Muscle of arm (tissue), 12 donors: Measurements from ENCODE around the gene STK32C. TPM values are rescaled to one million over a fixed set of nuclear protein-coding genes. Genes with fewer than 3 reads are reported as not detected.
"Not testable (repeated sequence)": the region's sequence is repeated elsewhere in the genome, so short reads cannot be mapped to it uniquely, and the experiment has no call there.

ENCODE experiments used
- DNase-seq: peaks from one replicate; pipeline ENCODE4 v3.0.0-alpha.2; 2013
- polyA plus RNA-seq, 12 donors: library from polyadenylated mRNA; unstranded; fragments of 120-200 nt; gene quantifications; one replicate each; pipeline ENCODE4 v1.2.1, GENCODE V29; 2013; ENCODE audit not compliant: insufficient read length in 12 of 12

The STK32C gene
- polyA plus RNA-seq, 12 donors = 8.1 to 12.1 (median 9.5) TPM; not detected in 2

DNA sequence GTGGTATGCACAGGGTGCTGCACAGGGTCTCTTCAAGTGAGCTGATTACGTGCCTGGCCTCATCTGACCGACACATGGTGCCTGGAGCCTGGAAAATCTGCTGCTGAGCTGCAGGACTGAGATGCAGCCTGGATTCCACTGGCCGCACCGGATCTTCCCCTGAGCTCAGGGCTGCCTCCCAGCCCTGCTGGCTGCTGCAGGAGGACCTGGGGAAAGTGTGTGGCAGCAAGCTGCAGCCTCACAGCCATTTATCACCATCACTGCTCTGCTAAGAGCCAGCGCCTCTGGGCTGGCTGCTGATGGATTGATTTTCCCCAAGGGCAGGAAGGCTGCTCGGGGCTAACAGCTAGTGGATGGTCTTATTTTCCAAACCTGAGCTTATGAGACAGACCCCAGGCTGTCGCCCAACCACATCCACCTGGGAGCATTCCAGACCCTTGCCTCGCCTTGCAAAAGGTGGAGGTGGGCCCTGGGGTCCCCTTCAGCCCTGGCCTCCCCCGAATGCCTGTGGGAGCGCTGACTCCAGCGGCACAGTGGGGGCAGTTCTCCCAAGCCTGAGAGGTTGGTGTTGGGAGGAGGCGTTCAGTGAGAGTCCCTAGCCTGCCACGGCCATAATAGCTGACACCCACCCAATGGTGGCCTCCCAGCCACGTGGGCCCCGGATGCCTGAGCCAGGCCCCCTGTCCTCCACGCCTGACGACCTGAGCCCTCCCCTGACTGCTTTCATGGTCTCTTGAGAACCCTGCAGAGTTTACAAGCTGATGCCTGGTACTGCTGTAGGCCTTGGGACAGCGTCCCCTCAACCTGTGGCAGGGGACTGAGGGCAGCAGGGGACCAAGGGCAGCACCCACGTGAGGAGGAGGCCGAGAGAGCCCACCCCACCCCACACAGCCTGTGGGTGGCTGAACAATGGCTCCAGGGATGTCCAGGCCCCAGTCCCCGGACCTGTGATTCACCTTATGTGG lies 38.2 kb downstream of the STK32C start:
- no peak for DNase-seq

DNA sequence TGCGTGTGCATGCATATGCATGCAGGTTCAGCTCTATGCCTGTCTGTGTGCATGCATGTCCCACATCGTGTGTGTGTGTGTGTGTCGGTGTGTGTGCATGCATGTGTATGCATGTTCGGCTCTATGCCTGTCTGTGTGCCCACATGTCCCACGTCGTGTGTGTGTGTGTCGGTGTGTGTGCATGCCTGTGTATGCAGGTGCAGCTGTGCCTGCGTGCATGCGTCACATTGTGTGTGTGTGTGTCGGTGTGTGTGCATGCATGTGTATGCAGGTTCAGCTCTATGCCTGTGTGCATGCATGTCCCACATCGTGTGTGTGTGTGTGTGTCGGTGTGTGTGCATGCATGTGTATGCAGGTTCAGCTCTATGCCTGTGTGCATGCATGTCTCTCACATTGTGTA lies 39.8 kb downstream of the STK32C start:
- not testable (repeated sequence) for DNase-seq

DNA sequence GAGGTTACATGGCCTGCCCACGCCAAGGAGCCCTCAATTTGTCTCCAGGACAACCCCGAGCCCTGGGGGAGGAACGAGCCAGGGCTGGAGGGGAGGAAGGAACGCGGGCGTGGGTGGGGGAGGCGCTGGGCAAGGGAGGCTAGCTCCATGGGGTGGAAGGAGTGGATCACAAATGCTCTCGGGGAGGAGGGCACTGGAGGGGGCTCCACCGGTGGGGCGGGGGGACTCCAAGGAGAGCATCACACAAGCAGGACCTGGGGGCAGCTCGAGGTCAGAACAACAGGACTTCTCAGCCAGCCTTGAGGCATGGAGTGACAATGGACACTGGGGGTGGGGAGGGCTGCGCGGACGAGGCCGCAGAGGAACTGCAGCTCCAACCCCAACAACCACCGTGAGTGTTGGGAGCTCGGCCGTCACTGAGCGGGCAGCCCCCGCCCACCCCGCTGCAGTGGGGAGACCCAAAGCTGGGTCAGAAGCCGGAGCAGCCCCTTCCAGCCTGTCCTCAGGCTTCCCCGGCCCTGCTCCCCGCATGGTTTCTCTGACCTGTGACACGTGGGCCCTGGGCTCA lies 41.1 kb downstream of the STK32C start:
- no peak for DNase-seq

- DNase-seq = no peak
Observed at GRCh38 chr10:132265890-132266496, 41.8 kb downstream of the STK32C start.

DNA sequence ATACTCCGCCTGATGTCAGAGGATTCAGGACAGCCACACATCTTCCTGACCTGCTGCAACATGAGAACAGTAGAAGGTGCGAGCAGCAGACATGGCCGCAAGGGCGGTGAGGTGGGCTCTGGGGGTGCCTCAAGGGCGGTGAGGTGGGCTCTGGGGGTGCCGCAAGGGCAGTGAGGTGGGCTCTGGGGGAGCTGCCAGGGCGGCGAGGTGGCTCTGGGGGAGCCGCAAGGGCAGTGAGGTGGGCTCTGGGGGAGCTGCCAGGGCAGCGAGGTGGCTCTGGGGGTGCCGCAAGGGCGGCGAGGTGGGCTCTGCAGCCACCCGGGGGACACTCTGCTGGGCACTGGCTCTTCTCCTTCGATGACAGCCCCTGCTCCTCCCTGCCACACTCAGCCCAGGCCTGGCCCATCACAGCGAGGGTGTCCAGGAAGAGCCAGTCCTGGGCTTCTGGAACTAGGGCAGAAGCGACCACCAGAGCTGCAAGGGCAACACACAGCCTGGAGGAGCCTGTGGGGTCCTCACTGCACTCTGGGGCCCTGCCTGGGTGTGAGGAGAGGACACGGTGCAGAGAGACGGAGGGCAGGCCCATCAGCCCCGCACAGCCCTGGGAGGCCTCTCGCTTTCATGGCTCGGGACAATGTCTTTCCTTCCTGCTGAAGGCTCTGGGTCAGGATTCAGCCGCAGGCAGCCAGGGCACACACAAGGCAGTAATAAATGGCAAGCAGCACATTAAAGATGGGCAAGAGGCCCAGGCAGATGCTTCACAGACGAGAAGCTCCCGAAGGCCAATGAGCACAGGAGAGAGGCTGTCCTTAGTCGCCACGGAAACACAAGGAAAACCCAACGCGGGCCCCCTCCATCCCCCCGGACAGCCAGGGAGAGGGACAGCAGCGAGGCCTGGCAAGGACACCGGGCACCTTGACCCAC lies 42.5 kb downstream of the STK32C start:
- peak; percentile 37 for DNase-seq

GRCh38 chr10:132264306-132264950 lies 43.3 kb downstream of the STK32C start:
- DNase-seq = no peak

- DNase-seq = no peak
Observed at GRCh38 chr10:132263866-132264265, 43.9 kb downstream of the STK32C start.

DNA sequence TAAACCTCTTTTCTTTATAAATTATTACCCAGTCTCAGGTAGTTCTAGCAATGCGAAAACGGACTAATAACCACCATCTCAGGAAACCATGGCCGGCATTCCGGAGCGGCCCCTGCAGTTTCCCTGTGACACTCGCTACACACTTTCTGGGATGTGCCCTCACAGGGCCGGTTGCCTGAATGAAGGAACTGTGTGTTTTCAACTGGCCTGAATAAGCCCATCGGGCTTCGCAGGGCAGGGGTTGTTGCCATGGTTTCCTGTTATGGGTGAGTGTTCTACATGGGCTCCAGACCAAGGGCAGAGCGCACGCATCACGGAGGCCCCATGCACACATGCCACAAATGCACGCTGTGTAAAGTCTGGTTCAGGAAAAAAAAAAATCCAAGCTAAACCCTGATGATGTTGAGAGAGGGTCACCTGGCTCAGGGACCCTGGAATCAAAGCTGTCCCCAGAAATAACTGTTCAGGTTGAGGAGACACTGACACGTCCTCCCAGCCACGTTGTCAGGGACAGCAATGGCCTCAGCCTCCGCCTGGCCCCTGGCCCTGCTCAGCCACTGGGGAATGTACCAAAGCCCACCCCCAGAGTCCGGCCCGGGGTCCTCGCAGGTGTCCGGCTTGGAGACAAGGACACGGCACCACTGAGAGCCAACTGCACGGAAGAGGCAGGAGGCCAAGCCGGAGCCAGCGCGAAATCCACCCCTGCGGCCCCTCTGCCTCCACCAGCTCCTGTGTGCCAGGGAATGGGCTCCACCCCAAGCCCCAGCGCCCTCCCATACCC lies 47.9 kb downstream of the STK32C start:
- no peak for DNase-seq

GRCh38 chr10:132258423-132258822 lies 49.3 kb downstream of the STK32C start:
- no peak for DNase-seq

- DNase-seq = no peak
Observed at GRCh38 chr10:132257907-132258306, 49.8 kb downstream of the STK32C start.

DNA sequence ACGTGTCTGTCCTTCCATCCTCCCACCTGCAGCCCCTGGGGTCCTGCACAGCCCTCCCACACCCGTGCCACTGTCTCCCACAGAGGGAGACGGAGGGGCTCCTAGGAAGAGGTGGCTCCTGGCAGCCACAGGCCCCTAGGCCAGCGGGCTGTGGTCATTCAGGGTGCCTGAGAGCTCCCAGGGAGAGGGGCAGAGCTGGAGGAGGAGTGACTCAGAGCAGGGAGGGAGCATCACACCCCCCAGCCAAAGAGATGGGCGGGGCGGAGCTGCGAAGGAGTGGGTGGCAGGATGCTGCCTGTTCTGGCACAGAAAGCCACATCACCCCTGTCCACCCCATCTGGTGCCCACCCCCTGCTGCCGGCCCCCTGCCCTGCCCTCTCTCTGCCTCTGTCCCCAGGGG lies 50.5 kb downstream of the STK32C start:
- no peak for DNase-seq

- no peak for DNase-seq
Observed at GRCh38 chr10:132256866-132257265, 50.9 kb downstream of the STK32C start.

DNA sequence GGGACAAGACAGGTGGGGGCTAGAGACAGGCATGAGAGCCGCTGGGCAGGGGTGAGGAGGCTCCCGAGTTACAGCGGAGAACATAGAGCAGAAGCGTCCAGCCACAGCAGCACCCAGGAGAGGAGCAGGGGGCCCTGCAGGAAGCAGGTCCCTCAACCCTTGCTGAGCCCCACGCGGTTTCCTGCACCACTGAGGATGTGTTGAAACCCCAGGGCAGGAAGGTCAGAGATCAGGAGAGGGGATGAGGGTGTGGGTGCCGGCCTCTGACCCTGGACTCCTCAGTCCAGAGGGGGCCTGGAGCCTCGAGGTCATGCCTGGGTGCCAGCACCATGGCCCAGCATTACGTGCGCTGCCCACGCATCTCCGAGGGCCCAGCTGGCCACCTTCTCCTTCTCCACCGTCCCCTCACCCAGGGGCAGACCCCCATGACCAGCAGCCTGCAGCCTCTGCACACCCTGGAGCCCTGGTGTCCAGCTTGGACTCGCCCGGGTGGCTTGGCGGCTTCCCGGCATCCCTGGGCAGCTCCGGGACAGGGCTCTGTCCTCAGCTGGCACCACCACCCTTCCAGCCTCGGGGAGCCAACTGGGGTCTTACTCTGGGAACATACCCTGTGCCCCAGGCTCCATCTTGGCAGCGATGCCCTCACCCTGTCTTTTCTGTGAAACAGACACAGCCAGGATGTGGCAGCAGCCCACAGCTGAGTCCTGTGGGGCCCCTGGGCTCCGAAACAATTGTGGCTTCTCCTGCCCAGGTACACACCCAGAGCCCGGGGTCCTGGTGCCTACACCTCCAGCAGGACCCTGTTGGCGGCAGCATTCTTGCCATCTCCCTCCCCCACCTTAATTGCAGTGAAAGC lies 52.0 kb downstream of the STK32C start:
- no peak for DNase-seq

DNA sequence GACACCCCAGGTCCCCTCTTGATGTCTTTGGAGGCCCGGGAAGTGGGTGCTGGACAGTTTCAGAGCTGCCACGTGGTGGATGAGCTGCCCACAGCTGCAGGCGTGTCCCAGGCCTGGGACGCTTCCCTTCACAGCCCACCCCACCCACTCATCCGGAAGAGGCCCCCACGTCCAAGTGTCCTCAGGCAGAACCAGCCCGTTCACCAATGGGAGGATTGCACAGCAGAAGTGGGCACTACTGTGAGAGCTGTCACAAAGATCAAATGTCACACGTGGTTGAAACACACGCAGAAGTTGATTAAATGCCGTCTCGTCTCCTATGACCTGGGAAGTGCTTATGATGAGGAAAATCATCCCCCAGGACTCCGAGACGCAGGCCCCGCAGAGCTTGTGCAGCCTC lies 52.9 kb downstream of the STK32C start:
- DNase-seq = no peak

DNA sequence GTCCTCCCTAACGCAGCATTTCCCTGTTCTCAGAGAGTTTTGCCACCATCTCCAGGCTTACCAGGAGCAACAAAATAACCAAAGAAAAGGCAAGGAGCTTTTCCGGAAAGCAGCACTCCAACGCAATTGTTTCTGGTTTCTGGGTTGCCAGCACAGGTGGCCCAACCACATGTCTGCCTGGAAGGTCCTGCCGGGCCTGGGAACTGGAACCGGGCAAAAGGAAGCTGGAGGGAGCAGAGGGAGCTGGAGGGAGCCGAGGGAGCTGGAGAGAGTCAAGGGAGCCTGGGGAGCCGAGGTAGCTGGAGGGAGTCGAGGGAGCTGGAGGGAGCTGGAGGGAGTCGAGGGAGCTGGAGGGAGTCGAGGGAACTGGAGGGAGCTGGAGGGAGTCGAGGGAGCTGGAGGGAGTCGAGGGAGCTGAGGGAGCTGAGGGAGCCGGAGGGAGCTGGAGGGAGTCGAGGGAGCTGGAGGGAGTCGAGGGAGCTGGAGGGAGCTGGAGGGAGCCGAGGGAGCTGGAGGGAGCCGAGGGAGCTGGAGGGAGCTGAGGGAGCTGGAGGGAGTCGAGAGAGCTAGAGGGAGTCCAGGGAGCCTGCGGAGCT lies 54.6 kb downstream of the STK32C start:
- no peak for DNase-seq

DNA sequence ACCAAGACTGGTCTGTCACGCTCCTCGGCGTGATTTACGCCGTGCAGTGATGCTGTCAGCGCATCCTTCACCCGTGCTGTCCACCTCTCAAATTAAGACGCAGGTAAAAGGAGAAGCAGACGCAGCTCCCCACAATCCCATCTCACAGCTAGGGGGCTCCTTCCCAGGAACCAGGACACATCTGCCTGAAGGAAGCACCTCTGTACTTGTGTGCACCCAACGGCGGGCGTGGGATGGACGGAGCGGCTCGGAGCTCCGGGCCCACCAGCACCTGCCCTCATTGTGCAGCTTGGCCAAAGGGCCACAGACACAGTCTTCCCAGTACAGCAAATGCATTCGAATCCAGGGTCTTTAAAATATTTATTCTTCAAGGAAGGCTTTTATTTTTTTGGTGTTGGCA lies 55.3 kb downstream of the STK32C start:
- no peak for DNase-seq

- DNase-seq = no peak
Observed at GRCh38 chr10:132251928-132252327, 55.8 kb downstream of the STK32C start.

- no peak for DNase-seq
Observed at GRCh38 chr10:132250481-132251475, 57.0 kb downstream of the STK32C start.
